ENCODE measurements around the gene VCL. TPM values are rescaled to one million over a fixed set of nuclear protein-coding genes. Genes with fewer than 3 reads are reported as not detected.
"Not testable (repeated sequence)": the region's sequence is repeated elsewhere in the genome, so short reads cannot be mapped to it uniquely, and the experiment has no call there.

VCL gene
- total RNA-seq, 4 donors from 2014 or later, result 71.9 to 151 (median 112) TPM

GRCh38 chr10:74056050-74056818 lies 58.3 kb downstream of the VCL start:
- DNase-seq, result no peak
- Histone ChIP-seq H3K4me1 (peaks cover 8 to 34% of the 10 kb centered on the region in 2 donors), H3K9me3 (no peaks in the 10 kb centered on the region), H3K27ac (peak overlapping the region in 1 of 3 donors; percentile 39), H3K36me3 (no peaks in the 10 kb centered on the region), H3K4me3 (replicated peaks in 1 of 3) (no peak overlapping the region), H3K27me3 (no peaks in the 10 kb centered on the region)
- WGBS, 2 donors, result 56 to 72% methylated on average over 2 of the region's 2 CpGs
- intact Hi-C loops (cut with DNase I), result no loop called here
- no peak for TF ChIP-seq POLR2A (IDR thresholded peaks at IDR 0.05)
- TF ChIP-seq CTCF (IDR thresholded peaks at IDR 0.05), result no peak

- H3K4me3 ChIP-seq (replicated peaks in 1 of 3), result no peak overlapping the region
- DNase-seq, result no peak
- intact Hi-C loops (cut with DNase I), result no loop called here
- TF ChIP-seq CTCF (IDR thresholded peaks at IDR 0.05) (no peak), POLR2A (IDR thresholded peaks at IDR 0.05) (no peak)
- WGBS, 2 donors, result 23 to 44% methylated on average over 4 of the region's 4 CpGs
- peaks cover 8 to 34% of the 10 kb centered on the region in 2 donors for H3K4me1 ChIP-seq
- no peaks in the 10 kb centered on the region for H3K27me3 ChIP-seq
- no peaks in the 10 kb centered on the region for H3K36me3 ChIP-seq
- no peaks in the 10 kb centered on the region for H3K9me3 ChIP-seq
- peak overlapping the region in 1 of 3 donors; percentile 7 for H3K27ac ChIP-seq
Observed at GRCh38 chr10:74058071-74058470, 60.2 kb downstream of the VCL start.

- H3K36me3 ChIP-seq, result no peaks in the 10 kb centered on the region
- intact Hi-C loops (cut with DNase I), result no loop called here
Observed at GRCh38 chr10:74058658-74059057, 60.7 kb downstream of the VCL start.

GRCh38 chr10:74061104-74061503 lies 63.2 kb downstream of the VCL start:
- intact Hi-C loops (cut with DNase I), result no loop called here
- Histone ChIP-seq H3K27me3 (no peaks in the 10 kb centered on the region), H3K4me1 (peaks cover 8 to 28% of the 10 kb centered on the region in 2 donors), H3K4me3 (replicated peaks in 1 of 3) (no peak overlapping the region), H3K27ac (no peak overlapping the region), H3K9me3 (no peaks in the 10 kb centered on the region), H3K36me3 (no peaks in the 10 kb centered on the region)
- DNase-seq, result no peak
- no peak for TF ChIP-seq POLR2A (IDR thresholded peaks at IDR 0.05)
- TF ChIP-seq CTCF (IDR thresholded peaks at IDR 0.05), result no peak

More at GRCh38 chr10:74058658-74059057, 60.7 kb downstream of the VCL start:
- TF ChIP-seq CTCF (IDR thresholded peaks at IDR 0.05) (peak in 4 of 6 experiments; percentile 39 to 53 (median 46)), POLR2A (IDR thresholded peaks at IDR 0.05) (no peak)
- peaks cover 8 to 34% of the 10 kb centered on the region in 2 donors for H3K4me1 ChIP-seq
- H3K27ac ChIP-seq, result peak overlapping the region in 1 of 3 donors; percentile 7
- DNase-seq, result peak; percentile 48 to 56
- no peak overlapping the region for H3K4me3 ChIP-seq (replicated peaks in 1 of 3)
- 29 to 33% methylated on average over 7 of the region's 7 CpGs for WGBS, 2 donors
- no peaks in the 10 kb centered on the region for H3K27me3 ChIP-seq
- H3K9me3 ChIP-seq, result no peaks in the 10 kb centered on the region

- H3K27me3 ChIP-seq; H3K9me3 ChIP-seq; intact Hi-C loops (cut with DNase I); H3K4me3 ChIP-seq (replicated peaks in 1 of 3); DNase-seq; H3K27ac ChIP-seq; H3K36me3 ChIP-seq: not testable (repeated sequence)
- WGBS, 2 donors, result 98% methylated on average over 2 of the region's 2 CpGs
- H3K4me1 ChIP-seq, result peaks cover 8 to 20% of the 10 kb centered on the region in 2 donors
Observed at GRCh38 chr10:74061978-74062377, 64.1 kb downstream of the VCL start.

Measured in thyroid gland (tissue), 4 donors.